ENCODE results near the gene PLIN4.
"Not testable (repeated sequence)": the region's sequence is repeated elsewhere in the genome, so short reads cannot be mapped to it uniquely, and the experiment has no call there.

Gene PLIN4

DNA sequence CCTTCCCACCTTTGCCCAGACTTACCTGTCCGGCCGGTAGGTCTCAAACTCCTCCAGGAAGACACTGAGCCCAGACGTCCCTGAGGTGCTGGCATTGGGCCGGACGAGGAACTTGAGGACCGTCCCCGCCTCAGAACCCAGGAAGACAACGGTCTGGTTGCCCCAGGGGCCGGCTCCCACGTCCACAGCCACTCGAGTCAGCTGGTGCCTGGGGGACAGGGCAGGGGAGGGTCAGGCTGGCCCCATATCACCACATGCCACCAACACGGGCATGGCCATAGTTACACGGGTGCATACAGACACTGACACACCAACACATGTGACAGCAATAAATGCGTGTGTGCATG lies 29.9 kb upstream of the PLIN4 start:
- no peak for DNase-seq (ENCODE audit: extremely low spot score)
- TF ChIP-seq FOXA1 (IDR thresholded peaks at IDR 0.05) (no peak), HDGF (IDR thresholded peaks at IDR 0.05; ENCODE audit: borderline replicate concordance) (no peak), ZNF384 (IDR thresholded peaks at IDR 0.05) (no peak), FOXM1 (IDR thresholded peaks at IDR 0.05; ENCODE audit: borderline replicate concordance) (no peak), ARNT (IDR thresholded peaks at IDR 0.05) (no peak), L3MBTL2 (conservative IDR thresholded peaks at IDR 0.05) (no peak), SUZ12 (IDR thresholded peaks at IDR 0.05) (no peak), CTBP1 (IDR thresholded peaks at IDR 0.05; ENCODE audit: borderline replicate concordance) (no peak), BHLHE40 (IDR thresholded peaks at IDR 0.05; ENCODE audit: borderline replicate concordance) (no peak), TARDBP (IDR thresholded peaks at IDR 0.05) (no peak), FOXK2 (IDR thresholded peaks at IDR 0.05) (no peak), NFRKB (IDR thresholded peaks at IDR 0.05) (no peak), LEF1 (IDR thresholded peaks at IDR 0.05; ENCODE audit: borderline replicate concordance) (no peak), SP1 (IDR thresholded peaks at IDR 0.05) (no peak), ELF4 (IDR thresholded peaks at IDR 0.05) (no peak)
- TF ChIP-seq, protein P1, sequence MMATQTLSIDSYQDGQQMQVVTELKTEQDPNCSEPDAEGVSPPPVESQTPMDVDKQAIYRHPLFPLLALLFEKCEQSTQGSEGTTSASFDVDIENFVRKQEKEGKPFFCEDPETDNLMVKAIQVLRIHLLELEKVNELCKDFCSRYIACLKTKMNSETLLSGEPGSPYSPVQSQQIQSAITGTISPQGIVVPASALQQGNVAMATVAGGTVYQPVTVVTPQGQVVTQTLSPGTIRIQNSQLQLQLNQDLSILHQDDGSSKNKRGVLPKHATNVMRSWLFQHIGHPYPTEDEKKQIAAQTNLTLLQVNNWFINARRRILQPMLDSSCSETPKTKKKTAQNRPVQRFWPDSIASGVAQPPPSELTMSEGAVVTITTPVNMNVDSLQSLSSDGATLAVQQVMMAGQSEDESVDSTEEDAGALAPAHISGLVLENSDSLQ (IDR thresholded peaks at IDR 0.05): no peak
- ChIA-PET CTCF (interaction anchor here (0.5 kb wide), 1 partner anchor 73 kb away, joined by 3 read pairs; no protein-coding TSS in a partner anchor), POLR2A (no interaction called here)

DNA sequence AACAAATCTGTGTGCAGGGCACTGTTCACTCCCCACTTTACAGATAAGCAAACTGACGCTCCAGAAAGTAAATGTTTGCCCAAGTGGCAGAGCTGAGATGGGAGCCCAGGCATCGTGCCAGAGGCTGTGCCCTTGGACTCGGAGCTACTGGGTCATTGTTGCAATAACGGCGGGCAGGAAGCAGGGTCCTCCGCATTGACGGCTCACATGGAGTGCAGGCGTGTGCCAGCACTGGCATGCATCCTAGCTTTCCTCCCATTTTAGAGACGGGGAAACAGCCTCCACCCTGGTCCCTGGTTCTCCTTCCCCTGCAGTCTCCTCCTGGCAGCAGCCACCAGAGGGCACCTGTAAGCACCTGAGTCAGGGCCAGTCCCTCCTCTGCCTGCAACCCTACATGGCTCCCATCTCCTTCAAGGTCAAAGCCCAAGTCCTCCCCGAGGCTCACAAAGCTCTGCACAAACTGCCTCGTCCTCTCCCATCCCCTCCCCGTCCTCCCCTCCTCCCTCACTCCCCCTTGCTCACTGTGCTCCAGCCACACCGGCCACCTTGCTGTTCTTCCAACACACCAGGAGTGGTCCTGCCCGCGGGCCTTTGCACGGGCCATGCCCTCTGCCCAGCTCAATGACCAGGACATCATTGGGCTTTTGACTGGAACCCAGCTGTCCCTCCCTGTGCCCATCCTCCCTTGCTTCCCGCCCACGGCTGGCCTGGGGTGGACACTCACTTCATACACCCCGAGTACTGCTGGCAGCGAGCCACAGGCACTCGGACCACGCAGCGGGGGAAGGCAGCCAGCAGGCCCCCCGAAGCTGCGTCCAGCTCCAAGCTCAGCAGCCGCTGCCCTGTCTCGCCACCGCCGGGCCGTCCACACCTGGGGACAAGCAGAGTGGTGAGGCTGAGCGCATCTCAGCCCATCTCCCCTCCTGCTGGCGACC lies 29.3 kb upstream of the PLIN4 start:
- POLR2A ChIA-PET: interaction anchor here (1.1 kb wide), 1 partner anchor 9 kb away, joined by 3 read pairs; no protein-coding TSS in a partner anchor
- DNase-seq (ENCODE audit: extremely low spot score): peak; percentile 48
- no peak for TF ChIP-seq BHLHE40 (IDR thresholded peaks at IDR 0.05; ENCODE audit: borderline replicate concordance)
- CTCF ChIA-PET: interaction anchor here (0.5 to 0.7 kb wide), 3 partner anchors 22 to 1525 kb away, joined by 3 to 4 read pairs (median 3); no protein-coding TSS in a partner anchor

DNA sequence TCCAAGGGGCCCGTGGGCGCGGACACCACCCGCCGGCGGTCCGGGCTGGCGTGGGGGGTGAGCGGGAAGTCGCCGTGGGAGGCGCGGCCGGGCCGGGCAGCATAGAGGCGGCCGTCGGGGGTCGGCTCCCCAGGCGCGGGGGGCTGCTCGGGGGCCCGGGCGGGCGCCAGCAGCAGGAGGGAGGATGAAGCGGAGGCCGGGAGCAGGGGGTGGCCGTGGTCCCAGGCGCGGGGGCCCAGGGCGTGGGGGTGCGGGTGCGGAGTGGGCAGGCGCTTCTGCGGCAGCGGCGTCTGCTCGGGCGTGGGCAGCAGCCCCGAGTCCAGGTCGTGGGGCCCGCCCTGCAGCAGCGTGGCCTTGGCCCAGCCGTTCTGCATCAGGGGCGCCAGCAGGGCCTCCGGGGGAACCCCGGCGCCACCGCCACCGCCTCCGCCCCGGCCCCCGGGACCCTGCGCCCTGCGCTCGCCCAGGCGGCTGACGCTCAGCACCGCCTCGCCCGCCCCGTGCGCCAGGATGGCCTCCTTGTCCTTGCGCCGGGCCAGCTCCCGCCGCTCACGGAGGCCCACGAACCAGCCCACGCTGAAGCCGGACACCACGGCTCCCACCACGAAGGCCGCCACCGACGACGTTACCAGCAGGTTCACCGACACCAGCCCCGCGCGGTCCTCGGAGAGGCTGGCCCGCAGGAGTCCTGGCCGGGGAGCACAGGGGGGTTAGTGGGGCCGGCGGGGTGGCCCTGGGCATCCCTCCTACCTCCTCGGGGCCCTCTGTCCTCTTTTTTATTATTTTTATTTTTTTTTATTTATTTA lies 25.8 kb upstream of the PLIN4 start:
- POLR2A ChIA-PET: no interaction called here
- no peak for TF ChIP-seq L3MBTL2 (conservative IDR thresholded peaks at IDR 0.05)
- no peak for TF ChIP-seq ELF4 (IDR thresholded peaks at IDR 0.05)
- TF ChIP-seq FOXK2 (IDR thresholded peaks at IDR 0.05): no peak
- TF ChIP-seq HDGF (IDR thresholded peaks at IDR 0.05; ENCODE audit: borderline replicate concordance): no peak
- no peak for TF ChIP-seq BHLHE40 (IDR thresholded peaks at IDR 0.05; ENCODE audit: borderline replicate concordance)
- no peak for TF ChIP-seq FOXM1 (IDR thresholded peaks at IDR 0.05; ENCODE audit: borderline replicate concordance)
- TF ChIP-seq ZNF384 (IDR thresholded peaks at IDR 0.05): no peak
- no peak for TF ChIP-seq TARDBP (IDR thresholded peaks at IDR 0.05)
- no peak for TF ChIP-seq SUZ12 (IDR thresholded peaks at IDR 0.05)
- TF ChIP-seq NFRKB (IDR thresholded peaks at IDR 0.05): no peak
- no peak for TF ChIP-seq LEF1 (IDR thresholded peaks at IDR 0.05; ENCODE audit: borderline replicate concordance)
- no peak for TF ChIP-seq FOXA1 (IDR thresholded peaks at IDR 0.05)
- no peak for DNase-seq (ENCODE audit: extremely low spot score)
- CTCF ChIA-PET: no interaction called here

DNA sequence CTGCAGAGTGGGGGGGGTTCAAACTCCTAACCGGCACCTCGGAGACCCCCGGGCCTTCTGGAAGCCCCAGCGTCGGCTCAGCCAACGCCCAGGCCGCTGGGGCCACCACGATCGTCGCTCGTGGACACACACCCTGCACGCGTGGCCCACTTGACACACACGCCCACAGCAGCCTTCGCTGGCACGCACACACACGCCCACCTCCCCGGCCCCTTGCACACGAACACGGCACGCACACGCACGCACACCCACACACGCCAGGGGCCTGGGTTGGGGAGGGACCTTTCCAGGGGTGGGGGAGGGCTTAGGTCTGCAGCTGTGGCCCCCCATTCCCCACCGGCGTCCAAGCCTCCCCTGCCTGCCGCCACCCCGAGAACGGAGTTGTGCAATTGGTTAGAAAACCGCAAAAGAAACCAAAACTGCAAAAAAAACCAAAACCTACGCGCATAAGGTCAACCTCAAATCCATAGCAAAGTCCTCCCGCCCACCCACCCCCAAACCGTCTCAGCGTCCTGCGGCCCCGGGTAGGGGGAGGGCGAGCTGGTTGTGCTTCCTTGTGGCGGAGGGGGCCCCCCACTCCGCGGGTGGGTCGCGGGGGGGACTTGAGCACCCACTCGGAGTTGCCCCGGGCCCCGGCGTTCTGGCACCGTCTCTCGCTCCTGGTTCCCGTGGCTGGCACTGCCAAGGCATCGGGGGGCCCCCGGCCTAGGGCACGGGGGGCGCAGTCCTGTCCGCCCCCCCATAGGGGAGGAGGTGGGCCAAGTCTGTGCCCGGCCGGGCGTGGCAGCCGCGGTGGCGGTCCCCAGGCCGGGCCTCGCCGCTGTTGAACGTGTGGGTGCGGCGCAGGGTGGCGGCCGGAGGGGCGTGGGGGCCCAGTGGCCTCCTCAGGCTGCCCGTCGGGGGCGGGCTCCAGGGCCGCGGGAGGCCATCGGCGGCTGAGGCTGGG lies 24.9 kb upstream of the PLIN4 start:
- no peak for TF ChIP-seq TARDBP (IDR thresholded peaks at IDR 0.05)
- TF ChIP-seq FOXA1 (IDR thresholded peaks at IDR 0.05): no peak
- no peak for TF ChIP-seq BHLHE40 (IDR thresholded peaks at IDR 0.05; ENCODE audit: borderline replicate concordance)
- TF ChIP-seq L3MBTL2 (conservative IDR thresholded peaks at IDR 0.05): no peak
- TF ChIP-seq NFRKB (IDR thresholded peaks at IDR 0.05): no peak
- TF ChIP-seq SP1 (IDR thresholded peaks at IDR 0.05): no peak
- no peak for TF ChIP-seq FOXK2 (IDR thresholded peaks at IDR 0.05)
- no peak for TF ChIP-seq CTBP1 (IDR thresholded peaks at IDR 0.05; ENCODE audit: borderline replicate concordance)
- TF ChIP-seq HDGF (IDR thresholded peaks at IDR 0.05; ENCODE audit: borderline replicate concordance): no peak
- no peak for TF ChIP-seq ARNT (IDR thresholded peaks at IDR 0.05)
- no peak for TF ChIP-seq ELF4 (IDR thresholded peaks at IDR 0.05)
- ChIA-PET POLR2A (interaction anchor here (1.4 kb wide), 1 partner anchor 12 kb away, joined by 4 read pairs; no protein-coding TSS in a partner anchor), CTCF (no interaction called here)
- DNase-seq (ENCODE audit: extremely low spot score): no peak

DNA sequence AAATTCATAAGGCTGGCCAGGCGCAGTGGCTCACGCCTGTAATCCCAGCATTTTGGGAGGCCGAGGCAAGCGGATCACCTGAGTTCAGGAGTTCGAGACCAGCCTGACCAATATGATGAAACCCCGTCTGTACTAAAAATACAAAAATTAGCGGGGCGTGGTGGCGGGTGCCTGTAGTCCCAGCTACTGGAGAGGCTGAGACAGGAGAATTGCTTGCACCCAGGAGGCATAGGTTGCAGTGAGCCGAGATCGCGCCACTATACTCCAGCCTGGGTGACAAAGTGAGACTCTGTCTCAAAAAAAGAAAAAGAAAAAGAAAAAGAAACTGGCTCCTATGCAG lies 23.5 kb upstream of the PLIN4 start:
- POLR2A ChIA-PET: interaction anchor here (1.4 kb wide), 1 partner anchor 14 kb away, joined by 4 read pairs; no protein-coding TSS in a partner anchor
- CTCF ChIA-PET: interaction anchor here (0.6 to 1.0 kb wide), 2 partner anchors 25 to 1036 kb away, joined by 3 to 4 read pairs; no protein-coding TSS in a partner anchor
- not testable (repeated sequence) for DNase-seq (ENCODE audit: extremely low spot score)

DNA sequence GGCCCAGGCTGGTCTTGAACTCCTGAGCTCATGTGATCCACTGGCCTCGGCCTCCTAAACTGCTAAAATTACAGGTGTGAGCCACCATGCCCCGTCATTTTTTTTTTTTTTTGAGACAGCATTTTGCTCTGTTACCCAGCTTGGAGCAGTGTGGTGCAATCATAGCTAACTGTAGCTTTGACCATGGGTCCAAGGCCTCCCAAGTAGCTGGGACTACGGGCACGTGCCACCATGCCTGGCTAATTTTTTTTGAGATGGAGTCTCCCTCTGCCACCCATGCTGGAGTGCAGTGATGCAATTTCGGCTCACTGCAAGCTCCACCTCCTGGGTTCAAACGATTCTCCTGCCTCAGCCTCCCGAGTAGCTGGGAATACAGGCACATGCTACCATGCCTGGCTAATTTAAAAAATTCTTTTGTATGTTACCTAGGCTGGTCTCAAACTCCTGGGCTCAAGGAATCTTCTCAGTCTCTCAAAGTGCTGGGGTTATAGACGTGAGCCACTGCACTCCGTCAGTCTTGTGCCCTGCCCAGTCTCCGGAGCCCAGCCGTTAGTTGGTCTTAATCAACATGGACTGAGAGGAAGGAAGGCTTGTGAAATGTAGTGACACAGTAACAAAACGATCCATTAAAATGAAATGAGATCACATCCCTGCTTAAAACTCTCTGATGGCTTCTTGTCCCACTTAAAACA lies 23.0 kb upstream of the PLIN4 start:
- no peak for DNase-seq (ENCODE audit: extremely low spot score)
- ChIA-PET POLR2A (interaction anchor here (1.4 kb wide), 1 partner anchor 14 kb away, joined by 4 read pairs; no protein-coding TSS in a partner anchor), CTCF (interaction anchor here (0.6 to 1.0 kb wide), 2 partner anchors 25 to 26 kb away, joined by 3 read pairs; no protein-coding TSS in a partner anchor)
- TF ChIP-seq FOXM1 (IDR thresholded peaks at IDR 0.05; ENCODE audit: borderline replicate concordance): no peak
- TF ChIP-seq SP1 (IDR thresholded peaks at IDR 0.05): no peak
- TF ChIP-seq CTBP1 (IDR thresholded peaks at IDR 0.05; ENCODE audit: borderline replicate concordance): no peak
- TF ChIP-seq FOXA1 (IDR thresholded peaks at IDR 0.05): no peak
- TF ChIP-seq BHLHE40 (IDR thresholded peaks at IDR 0.05; ENCODE audit: borderline replicate concordance): no peak
- TF ChIP-seq NFRKB (IDR thresholded peaks at IDR 0.05): no peak
- TF ChIP-seq L3MBTL2 (conservative IDR thresholded peaks at IDR 0.05): no peak
- no peak for TF ChIP-seq LEF1 (IDR thresholded peaks at IDR 0.05; ENCODE audit: borderline replicate concordance)

All from HEK293T (cell line).